ENCODE results near the gene ZBTB18.

The ZBTB18 gene

DNA sequence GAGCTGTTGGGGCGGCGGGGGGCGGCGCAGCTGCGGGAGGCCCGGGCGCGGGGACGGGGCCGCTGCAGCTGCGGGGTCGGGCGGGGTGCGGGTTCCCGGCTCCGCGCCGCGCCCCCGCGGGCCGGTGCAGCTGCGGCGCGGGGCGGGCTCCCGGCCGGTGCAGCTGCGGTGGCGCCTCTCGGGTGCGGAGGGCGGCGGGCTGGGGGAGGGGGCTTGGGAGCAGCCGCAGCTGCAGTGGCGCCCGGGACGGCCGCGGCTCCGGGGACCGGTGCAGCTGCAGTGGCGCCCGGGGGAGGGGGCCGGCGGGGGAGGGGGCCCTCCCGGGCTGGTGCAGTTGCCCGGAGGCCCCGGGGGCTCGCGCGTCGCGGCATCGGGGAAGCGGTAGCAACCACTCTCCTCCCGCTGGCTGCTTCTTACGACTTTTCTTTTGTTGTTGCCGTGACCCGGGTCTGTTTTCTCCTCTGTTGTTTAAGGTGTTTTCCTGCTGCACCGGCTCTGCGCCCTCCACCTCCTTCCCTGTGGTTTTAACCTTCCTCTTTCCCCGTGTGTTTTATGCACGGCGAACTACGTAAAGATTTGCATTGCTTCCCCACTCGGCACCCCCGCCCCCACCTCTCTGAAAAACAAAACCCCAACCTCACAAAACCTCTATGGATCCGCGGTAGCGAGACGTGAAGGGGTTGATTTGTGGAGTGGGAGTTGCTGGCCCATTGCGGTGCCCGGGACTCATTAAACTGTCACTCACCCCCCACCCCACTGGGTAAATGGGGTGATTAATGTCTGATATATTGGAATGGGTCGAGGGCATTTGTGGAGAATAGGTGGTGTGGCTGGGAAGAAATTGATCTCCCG, 1.7 kb upstream of the ZBTB18 start:
- TF ChIP-seq SIN3A (IDR thresholded peaks at IDR 0.05; ENCODE audit: borderline replicate concordance, insufficient read depth, low read length) (no peak; the same call in 1 of the 2 replicates), FOXP2 (optimal IDR thresholded peaks at IDR 0.05; ENCODE audit: borderline replicate concordance, extremely low read depth, extremely low read length, insufficient read depth) (no peak)
- TF ChIP-seq, protein P1, sequence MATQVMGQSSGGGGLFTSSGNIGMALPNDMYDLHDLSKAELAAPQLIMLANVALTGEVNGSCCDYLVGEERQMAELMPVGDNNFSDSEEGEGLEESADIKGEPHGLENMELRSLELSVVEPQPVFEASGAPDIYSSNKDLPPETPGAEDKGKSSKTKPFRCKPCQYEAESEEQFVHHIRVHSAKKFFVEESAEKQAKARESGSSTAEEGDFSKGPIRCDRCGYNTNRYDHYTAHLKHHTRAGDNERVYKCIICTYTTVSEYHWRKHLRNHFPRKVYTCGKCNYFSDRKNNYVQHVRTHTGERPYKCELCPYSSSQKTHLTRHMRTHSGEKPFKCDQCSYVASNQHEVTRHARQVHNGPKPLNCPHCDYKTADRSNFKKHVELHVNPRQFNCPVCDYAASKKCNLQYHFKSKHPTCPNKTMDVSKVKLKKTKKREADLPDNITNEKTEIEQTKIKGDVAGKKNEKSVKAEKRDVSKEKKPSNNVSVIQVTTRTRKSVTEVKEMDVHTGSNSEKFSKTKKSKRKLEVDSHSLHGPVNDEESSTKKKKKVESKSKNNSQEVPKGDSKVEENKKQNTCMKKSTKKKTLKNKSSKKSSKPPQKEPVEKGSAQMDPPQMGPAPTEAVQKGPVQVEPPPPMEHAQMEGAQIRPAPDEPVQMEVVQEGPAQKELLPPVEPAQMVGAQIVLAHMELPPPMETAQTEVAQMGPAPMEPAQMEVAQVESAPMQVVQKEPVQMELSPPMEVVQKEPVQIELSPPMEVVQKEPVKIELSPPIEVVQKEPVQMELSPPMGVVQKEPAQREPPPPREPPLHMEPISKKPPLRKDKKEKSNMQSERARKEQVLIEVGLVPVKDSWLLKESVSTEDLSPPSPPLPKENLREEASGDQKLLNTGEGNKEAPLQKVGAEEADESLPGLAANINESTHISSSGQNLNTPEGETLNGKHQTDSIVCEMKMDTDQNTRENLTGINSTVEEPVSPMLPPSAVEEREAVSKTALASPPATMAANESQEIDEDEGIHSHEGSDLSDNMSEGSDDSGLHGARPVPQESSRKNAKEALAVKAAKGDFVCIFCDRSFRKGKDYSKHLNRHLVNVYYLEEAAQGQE (IDR thresholded peaks at IDR 0.05; ENCODE audit: insufficient read depth in 1 of 2, low read depth in 2 of 2, low read length in 2 of 2), result no peak

- TF ChIP-seq SIN3A (IDR thresholded peaks at IDR 0.05; ENCODE audit: borderline replicate concordance, insufficient read depth, low read length), result no peak
- no peak for TF ChIP-seq TAF1 (IDR thresholded peaks at IDR 0.05; ENCODE audit: borderline replicate concordance, insufficient read depth, low read length)
- TF ChIP-seq, protein P1 (IDR thresholded peaks at IDR 0.05; ENCODE audit: insufficient read depth in 1 of 2, low read depth in 2 of 2, low read length in 2 of 2), result no peak
- no peak for TF ChIP-seq FOXP2 (optimal IDR thresholded peaks at IDR 0.05; ENCODE audit: borderline replicate concordance, extremely low read depth, extremely low read length, insufficient read depth)
- TF ChIP-seq POLR2AphosphoS5 (IDR thresholded peaks at IDR 0.05; ENCODE audit: low read depth, low read length), result no peak
Measured at GRCh38 chr1:244050014-244050834, 859 bp upstream of the ZBTB18 start.

GRCh38 chr1:244052016-244052727, 1.1 kb downstream of the ZBTB18 start:
- TF ChIP-seq TAF1 (IDR thresholded peaks at IDR 0.05; ENCODE audit: borderline replicate concordance, insufficient read depth, low read length) (no peak), SIN3A (IDR thresholded peaks at IDR 0.05; ENCODE audit: borderline replicate concordance, insufficient read depth, low read length) (peak; percentile 80; the same call in 1 of the 2 replicates)

DNA sequence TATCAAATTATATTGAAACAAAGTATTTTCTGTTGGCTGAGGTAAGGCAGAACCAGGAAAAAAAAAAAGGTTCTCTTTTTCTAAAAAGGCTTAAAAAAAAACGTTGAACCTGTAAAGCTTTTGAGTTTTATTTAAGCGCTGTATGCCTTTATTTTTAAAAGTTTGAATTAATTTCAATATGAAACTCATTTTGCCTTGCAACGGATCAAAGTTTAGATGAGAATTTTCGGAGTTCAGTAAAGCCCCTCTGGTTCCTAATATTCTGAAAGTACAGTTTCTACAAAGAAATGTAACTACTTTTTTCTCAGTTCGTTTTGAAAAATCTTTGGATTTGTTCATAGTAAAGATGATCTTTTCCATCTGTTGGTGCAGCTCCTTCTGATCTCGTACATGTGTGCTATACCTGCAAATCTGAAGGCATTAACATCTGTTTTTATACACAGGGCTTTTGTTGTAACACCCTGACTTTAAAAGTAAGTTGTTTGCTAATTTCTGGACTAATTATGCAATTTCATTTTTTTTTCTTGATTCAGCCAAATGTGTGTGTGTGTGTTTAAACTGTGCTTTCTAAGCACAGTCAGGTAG, 1.7 kb downstream of the ZBTB18 start:
- no peak for TF ChIP-seq FOXP2 (optimal IDR thresholded peaks at IDR 0.05; ENCODE audit: borderline replicate concordance, extremely low read depth, extremely low read length, insufficient read depth)
- no peak for TF ChIP-seq SIN3A (IDR thresholded peaks at IDR 0.05; ENCODE audit: borderline replicate concordance, insufficient read depth, low read length)

DNA sequence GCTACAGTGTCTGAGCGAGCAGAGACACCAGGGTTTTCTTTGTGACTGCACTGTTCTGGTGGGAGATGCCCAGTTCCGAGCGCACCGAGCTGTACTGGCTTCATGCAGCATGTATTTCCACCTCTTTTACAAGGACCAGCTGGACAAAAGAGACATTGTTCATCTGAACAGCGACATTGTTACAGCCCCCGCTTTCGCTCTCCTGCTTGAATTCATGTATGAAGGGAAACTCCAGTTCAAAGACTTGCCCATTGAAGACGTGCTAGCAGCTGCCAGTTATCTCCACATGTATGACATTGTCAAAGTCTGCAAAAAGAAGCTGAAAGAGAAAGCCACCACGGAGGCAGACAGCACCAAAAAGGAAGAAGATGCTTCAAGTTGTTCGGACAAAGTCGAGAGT, 2.7 kb downstream of the ZBTB18 start:
- no peak for TF ChIP-seq POLR2AphosphoS5 (IDR thresholded peaks at IDR 0.05; ENCODE audit: low read depth, low read length)
- no peak for TF ChIP-seq TAF1 (IDR thresholded peaks at IDR 0.05; ENCODE audit: borderline replicate concordance, insufficient read depth, low read length)
- TF ChIP-seq, protein P1 (IDR thresholded peaks at IDR 0.05; ENCODE audit: insufficient read depth in 1 of 2, low read depth in 2 of 2, low read length in 2 of 2), result no peak
- TF ChIP-seq FOXP2 (optimal IDR thresholded peaks at IDR 0.05; ENCODE audit: borderline replicate concordance, extremely low read depth, extremely low read length, insufficient read depth), result no peak
- TF ChIP-seq SIN3A (IDR thresholded peaks at IDR 0.05; ENCODE audit: borderline replicate concordance, insufficient read depth, low read length), result no peak
